Tibial nerve (tissue), 4 donors: ENCODE measurements around the gene GRM8.

Source experiments
- CTCF ChIP-seq, 5 experiments: fragments of 200-600 bp in 3 of 5; fragments of 450-650 bp in 2 of 5; sonication (generic) in 3 of 5; IDR thresholded peaks; one replicate each; pipeline ENCODE4 v1.5.1; 2016 to 2019; ENCODE audit warnings: antibody characterized with exemption in 5 of 5, mild to moderate bottlenecking in 3 of 5, moderate library complexity in 2 of 5
- EP300 ChIP-seq, 2 donors: sonication (generic); formaldehyde crosslinking; IDR thresholded peaks; one replicate each; pipeline ENCODE4 v1.6.1; 2017; ENCODE audit warnings: antibody characterized with exemption in 2 of 2, mild to moderate bottlenecking in 1 of 2
- POLR2A ChIP-seq, 2 donors: fragments of 450-650 bp; IDR thresholded peaks; one replicate each; pipeline ENCODE4 v1.6.1; 2017; ENCODE audit warnings: antibody characterized with exemption in 2 of 2, mild to moderate bottlenecking in 2 of 2, moderate library complexity in 2 of 2

- TF ChIP-seq CTCF (IDR thresholded peaks at IDR 0.05): no peak
- no peak for TF ChIP-seq EP300 (IDR thresholded peaks at IDR 0.05)
- no peak for TF ChIP-seq POLR2A (IDR thresholded peaks at IDR 0.05)
Observed at GRCh38 chr7:127230192-127230925, 22.4 kb downstream of the GRM8 start.
